ENCODE measurements around the gene TMEM175.

Gene TMEM175

GRCh38 chr4:892780-893179 lies 39.5 kb upstream of the TMEM175 start:
- no peak overlapping the region for H3K4me3 ChIP-seq (replicated peaks; ENCODE audit: low read depth, low read length)
- no peak for DNase-seq (ENCODE audit: extremely low read depth, low read depth)
- no peak for TF ChIP-seq CTCF (IDR thresholded peaks at IDR 0.05; ENCODE audit: low read depth, low read length, missing control alignments)

GRCh38 chr4:893276-893994 lies 38.8 kb upstream of the TMEM175 start:
- no peak for TF ChIP-seq CTCF (IDR thresholded peaks at IDR 0.05; ENCODE audit: low read depth, low read length, missing control alignments)
- DNase-seq (ENCODE audit: extremely low read depth, low read depth): no peak
- no peak overlapping the region for H3K4me3 ChIP-seq (replicated peaks; ENCODE audit: low read depth, low read length)

- no peak for DNase-seq (ENCODE audit: extremely low read depth, low read depth)
- no peak overlapping the region for H3K4me3 ChIP-seq (replicated peaks; ENCODE audit: low read depth, low read length)
- no peak for TF ChIP-seq CTCF (IDR thresholded peaks at IDR 0.05; ENCODE audit: low read depth, low read length, missing control alignments)
Measured at GRCh38 chr4:893995-894705, 38.1 kb upstream of the TMEM175 start.

- no peak for TF ChIP-seq CTCF (IDR thresholded peaks at IDR 0.05; ENCODE audit: low read depth, low read length, missing control alignments)
- no peak for DNase-seq (ENCODE audit: extremely low read depth, low read depth)
- no peak overlapping the region for H3K4me3 ChIP-seq (replicated peaks; ENCODE audit: low read depth, low read length)
Measured at GRCh38 chr4:895596-895995, 36.7 kb upstream of the TMEM175 start.

GRCh38 chr4:896216-896615 lies 36.0 kb upstream of the TMEM175 start:
- no peak for DNase-seq (ENCODE audit: extremely low read depth, low read depth)
- no peak overlapping the region for H3K4me3 ChIP-seq (replicated peaks; ENCODE audit: low read depth, low read length)
- TF ChIP-seq CTCF (IDR thresholded peaks at IDR 0.05; ENCODE audit: low read depth, low read length, missing control alignments): no peak

- H3K4me3 ChIP-seq (replicated peaks; ENCODE audit: low read depth, low read length): no peak overlapping the region
- no peak for TF ChIP-seq CTCF (IDR thresholded peaks at IDR 0.05; ENCODE audit: low read depth, low read length, missing control alignments)
- DNase-seq (ENCODE audit: extremely low read depth, low read depth): no peak
Measured at GRCh38 chr4:896630-897029, 35.6 kb upstream of the TMEM175 start.

Measured in HFF-Myc (cell line).